ENCODE data around the gene NINJ2. TPM values are rescaled to one million over a fixed set of nuclear protein-coding genes. Genes with fewer than 3 reads are reported as not detected.

NINJ2 gene
- total RNA-seq, 1 donor from 2014 or later, result not detected

DNA sequence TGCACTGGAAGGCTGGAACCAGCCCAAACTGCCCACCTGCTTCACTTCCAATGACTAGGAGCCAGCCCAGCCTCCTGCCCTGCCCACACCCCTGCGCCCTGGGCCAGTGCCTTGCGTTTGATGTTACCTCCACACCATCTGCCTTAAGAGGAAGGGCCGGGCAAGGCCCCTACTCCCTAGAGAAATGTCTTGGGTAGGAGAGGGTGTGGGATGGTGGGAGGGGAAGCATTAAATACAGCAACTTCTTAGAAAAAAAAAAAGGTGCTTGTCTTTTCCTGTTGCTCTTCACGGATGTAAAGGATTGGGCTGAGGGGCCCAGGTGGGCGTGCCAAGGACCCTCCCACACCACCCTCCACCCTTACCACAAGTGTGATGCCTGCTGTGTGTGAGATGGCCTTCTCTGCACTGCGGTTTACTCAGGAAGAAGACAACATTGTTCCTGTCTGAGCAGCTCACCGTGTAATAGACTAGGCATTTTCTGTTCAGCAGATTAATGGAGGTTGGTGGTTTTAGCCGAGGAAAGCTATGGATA, 99.9 kb downstream of the NINJ2 start:
- TF ChIP-seq CTCF (conservative IDR thresholded peaks at IDR 0.05; ENCODE audit: low read depth, low read length), result no peak
- no peak overlapping the region for H3K4me3 ChIP-seq (ENCODE audit: low read depth, low read length)
- no peak for DNase-seq (ENCODE audit: low read depth)

GRCh38 chr12:562634-563033, 100.6 kb downstream of the NINJ2 start:
- no peak overlapping the region for H3K4me3 ChIP-seq (ENCODE audit: low read depth, low read length)
- no peak for DNase-seq (ENCODE audit: low read depth)
- TF ChIP-seq CTCF (conservative IDR thresholded peaks at IDR 0.05; ENCODE audit: low read depth, low read length), result no peak

DNA sequence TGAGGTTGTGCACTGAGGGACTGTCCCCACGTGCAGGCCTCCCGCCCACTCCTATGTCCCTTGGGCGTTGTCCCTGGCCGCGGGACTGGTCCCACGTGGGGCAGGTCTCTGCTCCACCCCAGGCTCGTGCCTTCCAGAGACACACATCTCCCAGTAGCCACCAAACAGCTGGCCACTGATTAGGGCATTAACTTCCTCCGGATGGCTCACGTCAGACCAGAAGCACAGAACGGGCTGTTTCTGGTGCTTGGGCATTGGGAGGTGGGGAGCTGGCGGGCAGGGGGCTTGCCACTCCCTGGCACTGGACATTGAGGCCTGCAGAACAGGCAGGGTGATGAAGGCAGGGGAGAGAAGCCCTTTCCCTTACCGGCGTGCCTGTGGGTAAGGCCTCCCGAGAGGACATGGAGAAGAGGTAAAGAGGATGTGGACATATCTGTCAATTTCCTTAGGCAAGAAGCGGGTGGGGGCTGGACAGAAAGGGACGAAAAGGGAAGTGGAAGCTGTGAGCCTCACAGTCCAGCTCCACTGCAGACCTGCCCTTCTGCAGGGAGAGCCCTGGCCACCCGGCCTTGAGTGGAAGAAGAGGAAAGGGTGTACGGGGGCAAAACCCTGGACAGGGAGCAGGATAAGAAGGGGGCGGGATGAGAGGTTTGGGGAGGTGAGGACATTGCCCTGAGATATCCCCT, 101.2 kb downstream of the NINJ2 start:
- no peak for DNase-seq (ENCODE audit: low read depth)
- TF ChIP-seq CTCF (conservative IDR thresholded peaks at IDR 0.05; ENCODE audit: low read depth, low read length), result no peak
- H3K4me3 ChIP-seq (ENCODE audit: low read depth, low read length), result no peak overlapping the region

DNA sequence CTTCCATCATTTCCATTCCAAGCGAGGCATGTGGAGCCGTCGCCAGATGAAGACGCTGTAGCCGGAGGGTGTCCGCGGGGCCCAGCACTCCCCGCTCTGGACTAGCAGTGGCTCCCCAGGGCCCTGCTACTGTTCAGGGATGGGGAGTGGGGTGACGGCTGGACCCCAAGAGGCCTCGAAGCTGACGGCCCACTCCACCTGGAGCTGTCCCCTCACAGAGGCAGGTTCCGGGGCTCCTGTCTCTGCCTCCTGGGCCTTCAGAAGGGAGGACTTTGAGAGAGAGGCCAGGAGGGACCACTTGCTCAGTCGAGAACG, 101.9 kb downstream of the NINJ2 start:
- H3K4me3 ChIP-seq (ENCODE audit: low read depth, low read length), result no peak overlapping the region
- DNase-seq (ENCODE audit: low read depth), result no peak
- TF ChIP-seq CTCF (conservative IDR thresholded peaks at IDR 0.05; ENCODE audit: low read depth, low read length), result no peak

- DNase-seq (ENCODE audit: low read depth), result no peak
- TF ChIP-seq CTCF (conservative IDR thresholded peaks at IDR 0.05; ENCODE audit: low read depth, low read length), result no peak
- no peak overlapping the region for H3K4me3 ChIP-seq (ENCODE audit: low read depth, low read length)
Measured at GRCh38 chr12:560691-561390, 102.4 kb downstream of the NINJ2 start.

DNA sequence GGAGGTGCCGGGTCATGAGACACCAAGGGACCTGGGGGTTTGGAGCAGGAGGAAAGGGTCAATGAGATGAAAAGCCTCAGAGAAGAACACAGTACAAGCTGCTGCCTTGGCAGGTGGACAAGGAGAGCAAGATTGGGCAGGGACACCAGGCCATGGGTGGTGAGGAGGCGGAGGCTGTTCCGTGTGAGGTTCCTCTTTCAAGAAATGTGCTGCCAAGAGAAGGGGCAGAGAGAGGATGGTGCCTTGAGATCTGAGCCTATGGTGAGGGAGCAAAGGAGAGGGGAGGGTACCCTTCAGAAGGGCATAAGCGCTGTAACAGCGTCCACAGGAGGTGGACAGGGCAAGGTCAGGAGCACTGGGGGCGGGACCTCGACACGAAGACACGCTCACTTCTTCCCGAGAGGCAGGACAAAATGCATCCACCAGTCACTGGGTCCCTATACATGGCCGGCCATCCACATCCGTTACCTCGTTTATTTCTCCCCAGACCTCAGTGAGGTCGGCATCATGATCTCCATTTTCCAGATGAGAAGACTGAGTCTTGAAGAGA, 103.3 kb downstream of the NINJ2 start:
- no peak overlapping the region for H3K4me3 ChIP-seq (ENCODE audit: low read depth, low read length)
- DNase-seq (ENCODE audit: low read depth), result no peak
- no peak for TF ChIP-seq CTCF (conservative IDR thresholded peaks at IDR 0.05; ENCODE audit: low read depth, low read length)

Measured in epithelial cell of proximal tubule (primary cell).